GM23248 (cell line): ENCODE measurements around the gene HIBADH. TPM values are rescaled to one million over a fixed set of nuclear protein-coding genes. Genes with fewer than 3 reads are reported as not detected.

Source experiments
- DNase-seq: peaks from one replicate; pipeline ENCODE4 v3.0.0-alpha.2; 2015
- H2AFZ ChIP-seq: fragments of 200-600 bp; sonication (generic); 2 replicates; pipeline ENCODE4 v1.6.1; 2016; ENCODE audit warnings: antibody characterized with exemption
- H3F3A ChIP-seq: fragments of 200-600 bp; sonication (generic); 2 replicates; pipeline ENCODE4 v1.6.1; 2016; ENCODE audit warnings: mild to moderate bottlenecking, antibody characterized with exemption, mixed run types; ENCODE audit not compliant: insufficient read depth
- H3K27ac ChIP-seq: fragments of 200-600 bp; sonication (generic); 2 replicates; pipeline ENCODE4 v1.5.1; 2016; ENCODE audit warnings: mild to moderate bottlenecking
- H3K27me3 ChIP-seq: fragments of 200-600 bp; sonication (generic); replicated peaks from 2 replicates; pipeline ENCODE4 v1.6.1; 2016; ENCODE audit warnings: mild to moderate bottlenecking; ENCODE audit not compliant: insufficient read depth
- H3K36me3 ChIP-seq: fragments of 200-600 bp; sonication (generic); 2 replicates; pipeline ENCODE4 v1.6.1; 2016; ENCODE audit warnings: low read depth, mild to moderate bottlenecking
- H3K4me1 ChIP-seq: fragments of 200-600 bp; sonication (generic); 2 replicates; pipeline ENCODE4 v1.6.1; 2016; ENCODE audit warnings: mild to moderate bottlenecking; ENCODE audit not compliant: insufficient read depth
- H3K4me2 ChIP-seq: fragments of 200-600 bp; sonication (generic); one replicate; pipeline ENCODE4 v1.6.1; 2016; ENCODE audit warnings: mild to moderate bottlenecking; ENCODE audit not compliant: unreplicated experiment
- H3K4me3 ChIP-seq: fragments of 200-600 bp; sonication (generic); 2 replicates; pipeline ENCODE4 v1.5.1; 2016; ENCODE audit warnings: mild to moderate bottlenecking
- H3K79me2 ChIP-seq: fragments of 200-600 bp; sonication (generic); 2 replicates; pipeline ENCODE4 v1.6.1; 2016; ENCODE audit warnings: mild to moderate bottlenecking; ENCODE audit not compliant: insufficient read depth
- H3K9ac ChIP-seq: fragments of 200-600 bp; sonication (generic); 2 replicates; pipeline ENCODE4 v1.6.1; 2016; ENCODE audit warnings: mild to moderate bottlenecking
- H3K9me2 ChIP-seq: fragments of 200-600 bp; sonication (generic); 2 replicates; pipeline ENCODE4 v1.6.1; 2016; ENCODE audit warnings: mixed run types, mild to moderate bottlenecking, moderate library complexity; ENCODE audit not compliant: insufficient read depth
- H3K9me3 ChIP-seq: fragments of 200-600 bp; sonication (generic); one replicate; pipeline ENCODE4 v1.6.1; 2017; ENCODE audit warnings: low read depth
- H4K20me1 ChIP-seq: fragments of 200-600 bp; sonication (generic); 2 replicates; pipeline ENCODE4 v1.6.0; 2016; ENCODE audit not compliant: insufficient read depth
- EZH2 ChIP-seq: fragments of 200-600 bp; sonication (generic); IDR thresholded peaks from 2 replicates; pipeline ENCODE4 v1.6.1; 2018; ENCODE audit warnings: antibody characterized with exemption, mild to moderate bottlenecking; ENCODE audit not compliant: insufficient read depth, poor library complexity, severe bottlenecking
- EZH2phosphoT487 ChIP-seq: fragments of 200-600 bp; sonication (generic); IDR thresholded peaks from 2 replicates; pipeline ENCODE4 v1.6.1; 2018; ENCODE audit warnings: antibody characterized with exemption, moderate library complexity, mild to moderate bottlenecking, low read depth; ENCODE audit not compliant: insufficient read depth
- WGBS, 2 experiments: methylation state at CpG; one replicate each; pipeline ENCODE4 v1.1.6; 2015 to 2017; ENCODE audit warnings: low lambda C conversion rate in 2 of 2, low coverage in 1 of 2; ENCODE audit errors: missing lambda C conversion rate in 2 of 2; 5-methylcytosine and 5-hydroxymethylcytosine counted together
- in situ Hi-C: fragments of 300-500 bp; cut with MboI; formaldehyde crosslinking; loops from 2 replicates; pipeline ENCODE4 v1.15.0; 2020
- polyA plus RNA-seq: library from polyadenylated mRNA; unstranded; fragments of >200 nt; fragmentation: Nextera tagmentation; extraction: Ambion mirVana; gene quantifications from 2 replicates; pipeline ENCODE4 v1.2.1, GENCODE V29; 2016
- total RNA-seq: library from RNA; depleted of rRNA; stranded (reverse); fragments of >200 nt; shearing (Covaris generic); gene quantifications from 2 replicates; pipeline ENCODE4 v1.2.3, GENCODE V29; 2014

Gene HIBADH
- total and polyA plus RNA-seq, 2 experiments from 2014 or later: 70.1 to 87.0 TPM

DNA sequence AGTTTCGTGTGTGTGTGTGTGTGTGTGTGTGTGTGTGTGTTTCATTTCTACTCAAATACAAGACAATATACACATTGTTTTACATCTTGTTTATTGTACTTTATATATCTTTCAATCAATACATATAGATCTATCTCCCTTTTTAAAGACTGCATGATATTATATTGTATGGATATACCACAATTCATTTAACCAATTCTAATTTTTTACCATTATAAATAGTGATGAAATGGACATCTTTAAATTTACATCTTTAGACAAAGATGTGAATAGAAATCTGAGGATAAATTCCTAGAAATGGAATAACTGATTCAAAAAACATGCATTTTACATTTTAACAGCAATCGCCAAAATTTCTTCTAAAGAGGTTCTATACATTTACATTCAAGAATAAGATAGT, 23.2 kb upstream of the HIBADH start:
- Histone ChIP-seq H2AFZ (no peak overlapping the region), H3K4me3 (no peak overlapping the region), H4K20me1 (no peaks in the 10 kb centered on the region), H3K27ac (no peak overlapping the region), H3K36me3 (no peaks in the 10 kb centered on the region), H3K4me2 (no peak overlapping the region), H3K27me3 (no peaks in the 10 kb centered on the region), H3K4me1 (peaks cover 32% of the 10 kb centered on the region), H3K9me2 (no peaks in the 10 kb centered on the region), H3K79me2 (no peaks in the 10 kb centered on the region), H3F3A (peaks cover 15% of the 10 kb centered on the region), H3K9ac (no peak overlapping the region), H3K9me3 (no peaks in the 10 kb centered on the region)
- TF ChIP-seq EZH2phosphoT487 (no peak), EZH2 (no peak)
- no peak for DNase-seq
- WGBS, 2 experiments: 64 to 82% methylated on average over 2 of the region's 2 CpGs
- in situ Hi-C loops: no loop called here

DNA sequence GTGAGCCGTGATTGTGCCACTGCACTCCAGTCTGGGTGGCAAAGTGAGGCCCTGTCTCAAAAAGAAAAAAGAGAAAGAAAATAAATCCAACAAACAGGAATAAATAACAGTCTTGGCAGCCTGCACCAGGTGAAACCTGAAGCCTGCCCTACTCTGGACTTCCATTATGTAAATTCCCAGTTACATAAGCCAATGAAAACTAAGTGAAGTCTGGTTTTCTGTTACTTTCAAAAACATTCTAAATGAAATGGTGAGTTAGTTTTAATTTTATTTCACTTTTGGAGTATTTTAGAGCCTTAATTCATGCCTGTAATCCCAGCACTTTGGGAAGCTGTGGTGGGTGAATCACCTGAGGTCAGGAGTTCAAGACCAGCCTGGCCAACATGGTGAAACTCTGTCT, 22.5 kb upstream of the HIBADH start:
- DNase-seq: no peak
- Histone ChIP-seq H2AFZ (no peak overlapping the region), H3F3A (peaks cover 15% of the 10 kb centered on the region), H3K4me2 (no peak overlapping the region), H3K9ac (no peak overlapping the region), H3K9me2 (no peaks in the 10 kb centered on the region), H3K36me3 (no peaks in the 10 kb centered on the region), H3K4me3 (no peak overlapping the region), H3K27me3 (no peaks in the 10 kb centered on the region), H3K79me2 (no peaks in the 10 kb centered on the region), H3K9me3 (no peaks in the 10 kb centered on the region), H3K27ac (no peak overlapping the region), H3K4me1 (peaks cover 36% of the 10 kb centered on the region), H4K20me1 (no peaks in the 10 kb centered on the region)
- 100% methylated on average over 1 of the region's 1 CpG for WGBS, 2 experiments
- TF ChIP-seq EZH2 (no peak), EZH2phosphoT487 (no peak)
- in situ Hi-C loops: no loop called here

DNA sequence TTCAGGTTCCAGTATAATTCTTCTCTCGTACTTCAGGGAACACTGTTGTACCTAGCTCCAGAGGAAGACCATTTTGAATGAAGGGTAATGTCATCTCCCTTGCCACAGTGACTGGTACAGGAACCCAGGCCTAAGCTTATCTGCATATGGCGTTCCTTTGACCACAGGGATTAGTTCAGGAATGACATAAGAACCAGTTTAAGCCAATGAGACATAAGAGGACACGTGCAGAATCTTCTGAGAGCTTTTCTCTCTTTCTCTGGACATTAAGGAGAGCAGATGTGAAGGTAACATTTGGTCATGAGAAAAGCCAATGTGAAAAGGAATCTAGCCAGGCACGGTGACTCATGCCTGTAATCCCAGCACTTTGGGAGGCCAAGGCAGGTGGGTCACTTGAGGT, 21.8 kb upstream of the HIBADH start:
- Histone ChIP-seq H3F3A (peaks cover 15% of the 10 kb centered on the region), H3K27me3 (no peaks in the 10 kb centered on the region), H3K9me3 (no peaks in the 10 kb centered on the region), H4K20me1 (no peaks in the 10 kb centered on the region), H3K4me2 (no peak overlapping the region), H2AFZ (peak overlapping the region; percentile 26; the same call in 1 of the 2 replicates), H3K4me3 (no peak overlapping the region), H3K4me1 (peaks cover 36% of the 10 kb centered on the region), H3K79me2 (no peaks in the 10 kb centered on the region), H3K9me2 (no peaks in the 10 kb centered on the region), H3K9ac (no peak overlapping the region), H3K36me3 (no peaks in the 10 kb centered on the region), H3K27ac (no peak overlapping the region)
- no peak for DNase-seq
- in situ Hi-C loops: no loop called here
- TF ChIP-seq EZH2 (no peak), EZH2phosphoT487 (no peak)
- 84 to 90% methylated on average over 4 of the region's 4 CpGs for WGBS, 2 experiments

DNA sequence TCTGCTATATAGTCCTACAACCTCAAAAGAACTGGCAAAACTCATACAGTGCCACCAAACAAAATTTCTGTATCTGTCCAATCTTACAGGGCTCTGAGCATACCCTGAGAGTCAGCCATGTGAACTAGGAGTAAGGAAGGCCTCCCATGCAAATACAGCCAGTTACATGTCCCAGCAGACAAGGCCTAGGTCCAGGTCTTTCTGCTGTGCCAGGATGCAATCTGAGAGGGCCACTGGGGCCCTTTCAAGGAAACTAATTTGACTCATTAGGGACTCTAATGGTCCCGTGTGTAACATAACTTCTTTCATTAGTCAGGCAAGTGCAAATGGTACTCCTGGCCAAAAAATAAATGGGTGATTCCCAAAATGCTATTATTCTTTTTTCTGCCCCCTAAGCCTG, 17.9 kb upstream of the HIBADH start:
- Histone ChIP-seq H3K9me2 (no peaks in the 10 kb centered on the region), H3K9ac (no peak overlapping the region), H3K4me2 (no peak overlapping the region), H3K4me1 (peaks cover 34% of the 10 kb centered on the region), H3K4me3 (no peak overlapping the region), H3K9me3 (no peaks in the 10 kb centered on the region), H3K27ac (no peak overlapping the region), H3F3A (peaks cover 22% of the 10 kb centered on the region), H3K36me3 (no peaks in the 10 kb centered on the region), H3K79me2 (no peaks in the 10 kb centered on the region), H2AFZ (no peak overlapping the region), H3K27me3 (no peaks in the 10 kb centered on the region), H4K20me1 (no peaks in the 10 kb centered on the region)
- TF ChIP-seq EZH2phosphoT487 (no peak), EZH2 (no peak)
- 47 to 67% methylated on average over 1 of the region's 1 CpG for WGBS, 2 experiments
- in situ Hi-C loops: no loop called here
- no peak for DNase-seq

DNA sequence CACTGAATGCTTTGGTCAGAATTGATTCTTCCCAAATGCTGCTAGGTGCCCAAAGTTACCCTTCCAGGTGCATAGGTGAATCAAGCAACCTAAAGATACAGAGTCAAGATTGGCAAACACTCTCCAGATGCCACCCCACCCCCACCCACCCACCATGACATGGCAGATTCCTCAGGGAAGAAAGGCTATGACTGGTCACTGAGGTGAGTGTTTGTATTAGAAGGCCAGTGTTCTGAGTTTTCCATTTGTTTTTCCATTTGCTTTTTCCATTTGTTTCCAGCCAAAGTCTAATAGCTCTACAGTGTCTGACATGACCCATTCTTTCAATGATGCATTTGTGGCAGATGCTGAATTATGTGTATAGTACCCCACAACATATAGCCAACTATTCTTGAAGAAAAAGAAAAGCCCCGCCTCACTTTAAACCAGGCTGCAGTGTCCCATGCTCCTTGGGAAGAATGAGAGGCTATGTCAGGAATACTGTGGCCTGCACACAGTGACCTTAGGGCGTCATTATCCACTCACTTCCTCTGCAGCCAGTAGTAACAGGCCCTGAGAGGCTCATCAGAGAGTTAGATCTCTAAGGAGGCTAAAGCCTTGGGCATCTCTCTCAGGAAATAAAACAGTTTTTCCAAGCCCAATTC, 16.1 kb upstream of the HIBADH start:
- no peaks in the 10 kb centered on the region for H3K9me3 ChIP-seq
- no peaks in the 10 kb centered on the region for H3K9me2 ChIP-seq
- H3K4me3 ChIP-seq: 0 out of 2 replicates have a peak overlapping the region, but pooled peaks have one; percentile 20
- H3F3A ChIP-seq: peaks cover 22% of the 10 kb centered on the region
- no peaks in the 10 kb centered on the region for H3K36me3 ChIP-seq
- in situ Hi-C loops: no loop called here
- H2AFZ ChIP-seq: peak overlapping the region; percentile 55
- DNase-seq: peak; percentile 54
- H3K4me2 ChIP-seq: peak overlapping the region; percentile 62
- TF ChIP-seq EZH2phosphoT487: no peak
- no peak for TF ChIP-seq EZH2
- peak overlapping the region; percentile 66 for H3K9ac ChIP-seq
- peaks cover 28% of the 10 kb centered on the region for H3K4me1 ChIP-seq
- no peaks in the 10 kb centered on the region for H3K79me2 ChIP-seq
- H4K20me1 ChIP-seq: no peaks in the 10 kb centered on the region
- 81 to 85% methylated on average over 2 of the region's 2 CpGs for WGBS, 2 experiments
- H3K27me3 ChIP-seq: no peaks in the 10 kb centered on the region
- H3K27ac ChIP-seq: peak overlapping the region; percentile 96
